Measurements from ENCODE around the gene PLEKHA7. TPM values are rescaled to one million over a fixed set of nuclear protein-coding genes. Genes with fewer than 3 reads are reported as not detected.

PLEKHA7 gene
- total and polyA plus RNA-seq, 2 of the 4 experiments (the other 2 are of a cell fraction) = 0.12 TPM; not detected in 1

GRCh38 chr11:17021511-17021910, 7.3 kb upstream of the PLEKHA7 start:
- intact Hi-C loops (cut with micrococcal nuclease) = no loop called here
- Histone ChIP-seq H3K9me3 (ENCODE audit: control insufficient read depth, insufficient read depth, low read length) (no peaks in the 10 kb centered on the region), H2BK120ac (ENCODE audit: low read depth, low read length) (no peak overlapping the region), H3K9ac (ENCODE audit: low read depth, low read length) (no peak overlapping the region), H3K18ac (ENCODE audit: low read depth, low read length) (no peak overlapping the region), H3K4me2 (ENCODE audit: low read depth, low read length) (no peak overlapping the region), H3K4me3 (ENCODE audit: insufficient read depth, low read depth, low read length) (no peak overlapping the region), H2BK20ac (ENCODE audit: low read depth, low read length) (no peak overlapping the region), H2AK9ac (replicated peaks; ENCODE audit: low read depth, low read length, poor library complexity) (no peak overlapping the region), H3K36me3 (ENCODE audit: control insufficient read depth, insufficient read depth, low read length) (no peaks in the 10 kb centered on the region), H3K56ac (ENCODE audit: extremely low read depth, insufficient read depth, low read length) (no peak overlapping the region), H3K4ac (ENCODE audit: low read depth, low read length) (no peak overlapping the region), H2AFZ (replicated peaks; ENCODE audit: low read length, poor library complexity) (no peak overlapping the region), H4K91ac (ENCODE audit: insufficient read depth, low read depth, low read length) (no peak overlapping the region), H3K27ac (ENCODE audit: insufficient read depth, low read length) (no peak overlapping the region), H3K27me3 (ENCODE audit: control insufficient read depth, insufficient read depth, low read length) (no peaks in the 10 kb centered on the region; the same call in 1 of the 2 replicates), H3K23ac (ENCODE audit: low read depth, low read length) (no peak overlapping the region), H4K20me1 (ENCODE audit: insufficient read depth, low read length) (no peaks in the 10 kb centered on the region), H4K8ac (ENCODE audit: low read depth in 2 of 2, low read length in 2 of 2) (no peak overlapping the region), H3K4me1 (ENCODE audit: control insufficient read depth, insufficient read depth, low read length) (no peaks in the 10 kb centered on the region), H3K79me1 (ENCODE audit: low read depth in 1 of 2, low read length in 2 of 2) (no peaks in the 10 kb centered on the region), H3K9me1 (ENCODE audit: insufficient read depth, low read length) (no peaks in the 10 kb centered on the region), H2BK15ac (ENCODE audit: low read depth, low read length) (no peak overlapping the region), H2BK5ac (ENCODE audit: low read depth, low read length, poor library complexity, severe bottlenecking) (no peak overlapping the region), H3K14ac (replicated peaks; ENCODE audit: low read depth, low read length) (no peak overlapping the region), H4K5ac (ENCODE audit: low read depth, low read length) (no peak overlapping the region), H2AK5ac (ENCODE audit: low read depth, low read length) (no peak overlapping the region)
- in situ Hi-C loops (cut with MboI; ENCODE audit: low sequenced_read_pairs) = no loop called here
- no TSS peak for BruUV-seq (replicated peaks)
- DNase-seq = no peak
- CTCF ChIA-PET = no interaction called here
- no peak for TF ChIP-seq NFE2L2 (IDR thresholded peaks at IDR 0.05; ENCODE audit: low read depth, low read length)
- no peak for TF ChIP-seq BHLHE40 (IDR thresholded peaks at IDR 0.05; ENCODE audit: low read depth, low read length)
- TF ChIP-seq RFX5 (IDR thresholded peaks at IDR 0.05; ENCODE audit: low read depth, low read length) = no peak
- TF ChIP-seq RCOR1 (IDR thresholded peaks at IDR 0.05; ENCODE audit: insufficient replicate concordance, low read length) = no peak
- no peak for TF ChIP-seq MAZ (IDR thresholded peaks at IDR 0.05; ENCODE audit: borderline replicate concordance, low read depth, low read length)
- no peak for TF ChIP-seq MXI1 (IDR thresholded peaks at IDR 0.05; ENCODE audit: borderline replicate concordance, low read depth, low read length)
- TF ChIP-seq FOS (IDR thresholded peaks at IDR 0.05; ENCODE audit: low read depth, low read length) = no peak
- TF ChIP-seq MAFK (IDR thresholded peaks at IDR 0.05; ENCODE audit: low read depth, low read length) = no peak
- TF ChIP-seq POLR2A (IDR thresholded peaks at IDR 0.05; ENCODE audit: low read depth, low read length) = no peak
- no peak for TF ChIP-seq CHD1 (IDR thresholded peaks at IDR 0.05; ENCODE audit: low read depth, low read length)
- TF ChIP-seq ELK1 (IDR thresholded peaks at IDR 0.05; ENCODE audit: borderline replicate concordance, low read depth, low read length) = no peak
- TF ChIP-seq CEBPB (IDR thresholded peaks at IDR 0.05; ENCODE audit: low read depth, low read length) = no peak
- TF ChIP-seq RAD21 (IDR thresholded peaks at IDR 0.05; ENCODE audit: low read length) = no peak
- TF ChIP-seq SMC3 (IDR thresholded peaks at IDR 0.05; ENCODE audit: low read depth, low read length) = no peak
- no peak for TF ChIP-seq CTCF (conservative IDR thresholded peaks at IDR 0.05; ENCODE audit: low read depth, low read length)
- no peak for TF ChIP-seq USF2 (IDR thresholded peaks at IDR 0.05; ENCODE audit: low read depth, low read length)
- no peak for ATAC-seq (ENCODE audit: low read depth)
- POLR2A ChIA-PET (ENCODE audit: unreplicated experiment) = no interaction called here
- dilution Hi-C loops (cut with HindIII; ENCODE audit: low sequenced_read_pairs, unreplicated experiment) = no loop called here
- no CpG with 5 or more reads among the region's 8 CpGs for WGBS, 2 experiments (ENCODE audit: extremely low coverage in 2 of 2, insufficient read length in 1 of 2)
